Naive thymus-derived CD4-positive, alpha-beta T cell (primary cell): ENCODE results near the gene TMEM167A. TPM values are rescaled to one million over a fixed set of nuclear protein-coding genes. Genes with fewer than 3 reads are reported as not detected.

Experiments
- ATAC-seq: fragments of 150-1000 bp; cut with Tn5 transposase; 2 replicates; pipeline ENCODE4 v1.10.0; 2021; ENCODE audit warnings: mild to moderate bottlenecking, moderate library complexity
- CTCF ChIA-PET: fragments of 350-600 bp; sonication (Branson Sonifier 250); formaldehyde crosslinking; loops from one replicate; lab custom pipeline; 2021; ENCODE audit warnings: antibody characterized with exemption; lab: Charles Lee
- POLR2A ChIA-PET: fragments of 350-600 bp; sonication (Branson Sonifier 250); formaldehyde crosslinking; loops from one replicate; lab custom pipeline; 2021; ENCODE audit warnings: antibody characterized with exemption, inconsistent platforms; lab: Charles Lee
- DNase-seq, 9 donors: peaks; one replicate each; pipeline versions ENCODE4 v3.0.0 to v3.0.0-alpha.2; 2020 to 2022; ENCODE audit warnings: mixed read lengths in 1 of 9
- H3K27ac ChIP-seq: one replicate; pipeline ENCODE4 v1.7.0; 2013; ENCODE audit warnings: mild to moderate bottlenecking, low read depth, low read length, moderate library complexity
- H3K27me3 ChIP-seq, 2 donors: one replicate each; pipeline ENCODE4 v1.7.0; 2013; ENCODE audit warnings: low read length in 2 of 2, mild to moderate bottlenecking in 2 of 2, moderate library complexity in 2 of 2; ENCODE audit not compliant: control insufficient read depth in 2 of 2, insufficient read depth in 2 of 2
- H3K36me3 ChIP-seq, 3 experiments: 1 replicate in 2 of 3; 2 replicates in 1 of 3; pipeline ENCODE4 v1.7.0; 2013; ENCODE audit warnings: low read length in 3 of 3, mild to moderate bottlenecking in 3 of 3, moderate library complexity in 1 of 3; ENCODE audit not compliant: insufficient read depth in 3 of 3, control insufficient read depth in 2 of 3
- H3K4me1 ChIP-seq, 2 donors: one replicate each; pipeline ENCODE4 v1.7.0; 2013; ENCODE audit warnings: low read length in 2 of 2, mild to moderate bottlenecking in 2 of 2, moderate library complexity in 1 of 2; ENCODE audit not compliant: control insufficient read depth in 2 of 2, insufficient read depth in 2 of 2
- H3K4me3 ChIP-seq: 2 replicates; pipeline ENCODE4 v1.7.0; 2013; ENCODE audit warnings: mild to moderate bottlenecking, low read length
- H3K9me3 ChIP-seq, 3 experiments: 1 replicate in 2 of 3; 2 replicates in 1 of 3; pipeline ENCODE4 v1.7.0; 2013; ENCODE audit warnings: low read length in 3 of 3; ENCODE audit not compliant: control insufficient read depth in 2 of 3
- H3K27ac Mint-ChIP-seq, 9 donors: one replicate each; pipeline ENCODE4 v1.8.0; 2020 to 2022; ENCODE audit warnings: mixed read lengths in 9 of 9, mild to moderate bottlenecking in 8 of 9, moderate library complexity in 5 of 9, inconsistent platforms in 2 of 9
- H3K27me3 Mint-ChIP-seq, 5 donors: one replicate each; pipeline ENCODE4 v1.8.0; 2021 to 2022; ENCODE audit warnings: mixed read lengths in 5 of 5, mild to moderate bottlenecking in 1 of 5
- H3K36me3 Mint-ChIP-seq, 5 donors: one replicate each; pipeline ENCODE4 v1.8.0; 2020 to 2022; ENCODE audit warnings: mixed read lengths in 5 of 5, mild to moderate bottlenecking in 3 of 5, inconsistent platforms in 1 of 5
- H3K4me1 Mint-ChIP-seq, 7 donors: one replicate each; pipeline ENCODE4 v1.8.0; 2020 to 2022; ENCODE audit warnings: mixed read lengths in 7 of 7, mild to moderate bottlenecking in 3 of 7, inconsistent platforms in 1 of 7
- H3K4me3 Mint-ChIP-seq, 10 donors: one replicate each; pipeline ENCODE4 v1.8.0; 2020 to 2022; ENCODE audit warnings: mild to moderate bottlenecking in 10 of 10, mixed read lengths in 10 of 10, moderate library complexity in 6 of 10, inconsistent platforms in 2 of 10
- H3K9me3 Mint-ChIP-seq, 11 donors: one replicate each; pipeline ENCODE4 v1.8.0; 2020 to 2022; ENCODE audit warnings: mixed read lengths in 11 of 11, mild to moderate bottlenecking in 4 of 11, inconsistent platforms in 1 of 11, moderate library complexity in 1 of 11
- intact Hi-C, 2 donors: fragments of 100-400 bp; cut with micrococcal nuclease; formaldehyde crosslinking; loops; one replicate each; pipeline ENCODE4 v1.15.1; 2023
- polyA plus RNA-seq, 2 donors: library from polyadenylated mRNA; unstranded; fragments of 300-500 nt; fragmentation: Illumina TruSeq; gene quantifications; one replicate each; pipeline ENCODE4 v1.2.3, GENCODE V29; 2021
- total RNA-seq, 6 experiments: library from RNA in 5 of 6; stranded (reverse) in 5 of 6; gene quantifications; 1 replicate in 5 of 6; 2 replicates in 1 of 6; pipeline ENCODE4 v1.2.3 and lab custom pipeline; 2021 to 2026

TMEM167A gene
- total and polyA plus RNA-seq, 7 experiments from 2014 or later: 28.6 to 73.4 (median 42.3) TPM

- Histone ChIP-seq H3K4me1 (no peaks in the 10 kb centered on the region), H3K36me3 (no peaks in the 10 kb centered on the region), H3K27me3 (no peaks in the 10 kb centered on the region), H3K4me3 (no peak overlapping the region), H3K9me3 (no peaks in the 10 kb centered on the region), H3K27ac (no peak overlapping the region)
- H3K9me3 Mint-ChIP-seq: no peaks in the 10 kb centered on the region
- H3K36me3 Mint-ChIP-seq: peaks cover 4 to 18% (median 12%) of the 10 kb centered on the region in 5 donors
- H3K27me3 Mint-ChIP-seq: no peaks in the 10 kb centered on the region
- ATAC-seq (no peak), DNase-seq (no peak)
- H3K4me3 Mint-ChIP-seq: no peak overlapping the region
- POLR2A ChIA-PET: no interaction called here
- CTCF ChIA-PET: interaction anchor here (0.8 kb wide), 1 partner anchor 12 kb away, joined by 4 read pairs; no protein-coding TSS in a partner anchor
- H3K4me1 Mint-ChIP-seq: peaks cover 0 to 6% (median under 1%) of the 10 kb centered on the region in 7 donors
- no peak overlapping the region for H3K27ac Mint-ChIP-seq
- intact Hi-C loops: no loop called here
These were observed 28.4 kb downstream of the TMEM167A start for GRCh38 chr5:83048811-83049210.

GRCh38 chr5:83048277-83048676, 28.9 kb downstream of the TMEM167A start:
- Histone ChIP-seq H3K4me3 (no peak overlapping the region), H3K36me3 (no peaks in the 10 kb centered on the region), H3K9me3 (no peaks in the 10 kb centered on the region), H3K27ac (no peak overlapping the region), H3K4me1 (no peaks in the 10 kb centered on the region), H3K27me3 (no peaks in the 10 kb centered on the region)
- intact Hi-C loops: no loop called here
- DNase-seq: no peak
- H3K27me3 Mint-ChIP-seq: no peaks in the 10 kb centered on the region
- no peak for ATAC-seq
- POLR2A ChIA-PET: no interaction called here
- peaks cover 0 to 4% (median 0%) of the 10 kb centered on the region in 7 donors for H3K4me1 Mint-ChIP-seq
- H3K4me3 Mint-ChIP-seq: no peak overlapping the region
- CTCF ChIA-PET: no interaction called here
- H3K36me3 Mint-ChIP-seq: peaks cover 4 to 16% (median 10%) of the 10 kb centered on the region in 5 donors
- H3K9me3 Mint-ChIP-seq: no peaks in the 10 kb centered on the region
- no peak overlapping the region for H3K27ac Mint-ChIP-seq

GRCh38 chr5:83044926-83045325, 32.3 kb downstream of the TMEM167A start:
- H3K27me3 Mint-ChIP-seq: no peaks in the 10 kb centered on the region
- DNase-seq: no peak
- no peak for ATAC-seq
- H3K4me1 ChIP-seq: no peaks in the 10 kb centered on the region
- intact Hi-C loops: no loop called here
- CTCF ChIA-PET: no interaction called here
- H3K9me3 Mint-ChIP-seq: no peaks in the 10 kb centered on the region
- no peak overlapping the region for H3K4me3 Mint-ChIP-seq
- H3K4me3 ChIP-seq: no peak overlapping the region
- POLR2A ChIA-PET: no interaction called here
- no peaks in the 10 kb centered on the region for H3K4me1 Mint-ChIP-seq
- H3K9me3 ChIP-seq: no peaks in the 10 kb centered on the region
- no peaks in the 10 kb centered on the region for H3K27me3 ChIP-seq
- H3K27ac Mint-ChIP-seq: no peak overlapping the region
- no peaks in the 10 kb centered on the region for H3K36me3 ChIP-seq
- no peak overlapping the region for H3K27ac ChIP-seq
- peaks cover 0 to 4% (median 3%) of the 10 kb centered on the region in 5 donors for H3K36me3 Mint-ChIP-seq

GRCh38 chr5:83042507-83042906, 34.7 kb downstream of the TMEM167A start:
- DNase-seq (no peak), ATAC-seq (no peak)
- Mint-ChIP-seq H3K27ac (no peak overlapping the region), H3K4me1 (peaks cover 0 to 3% (median under 1%) of the 10 kb centered on the region in 7 donors), H3K36me3 (peaks cover 0 to 3% (median 0%) of the 10 kb centered on the region in 5 donors), H3K27me3 (no peaks in the 10 kb centered on the region), H3K9me3 (no peaks in the 10 kb centered on the region), H3K4me3 (no peak overlapping the region)
- ChIA-PET CTCF (no interaction called here), POLR2A (no interaction called here)
- H3K27me3 ChIP-seq: no peaks in the 10 kb centered on the region
- no peak overlapping the region for H3K27ac ChIP-seq
- no peaks in the 10 kb centered on the region for H3K4me1 ChIP-seq
- no peak overlapping the region for H3K4me3 ChIP-seq
- intact Hi-C loops: no loop called here
- no peaks in the 10 kb centered on the region for H3K9me3 ChIP-seq
- H3K36me3 ChIP-seq: no peaks in the 10 kb centered on the region

GRCh38 chr5:83038924-83039323, 38.3 kb downstream of the TMEM167A start:
- no peaks in the 10 kb centered on the region for H3K4me1 ChIP-seq
- no peak for DNase-seq
- ChIA-PET POLR2A (no interaction called here), CTCF (no interaction called here)
- no peak overlapping the region for H3K4me3 Mint-ChIP-seq
- no peak overlapping the region for H3K27ac ChIP-seq
- no peak for ATAC-seq
- H3K4me1 Mint-ChIP-seq: peaks cover 0 to 13% (median 5%) of the 10 kb centered on the region in 7 donors
- H3K9me3 ChIP-seq: no peaks in the 10 kb centered on the region
- H3K9me3 Mint-ChIP-seq: no peaks in the 10 kb centered on the region
- no peak overlapping the region for H3K4me3 ChIP-seq
- no peaks in the 10 kb centered on the region for H3K27me3 ChIP-seq
- H3K36me3 ChIP-seq: no peaks in the 10 kb centered on the region
- no peaks in the 10 kb centered on the region for H3K36me3 Mint-ChIP-seq
- H3K27me3 Mint-ChIP-seq: no peaks in the 10 kb centered on the region
- H3K27ac Mint-ChIP-seq: no peak overlapping the region
- intact Hi-C loops: no loop called here

GRCh38 chr5:83036991-83037575, 40.1 kb downstream of the TMEM167A start:
- Mint-ChIP-seq H3K36me3 (no peaks in the 10 kb centered on the region), H3K4me3 (no peak overlapping the region), H3K9me3 (no peaks in the 10 kb centered on the region), H3K27me3 (no peaks in the 10 kb centered on the region), H3K27ac (no peak overlapping the region), H3K4me1 (peaks cover 0 to 13% (median 5%) of the 10 kb centered on the region in 7 donors)
- Histone ChIP-seq H3K4me1 (no peaks in the 10 kb centered on the region), H3K4me3 (no peak overlapping the region), H3K9me3 (no peaks in the 10 kb centered on the region), H3K27me3 (no peaks in the 10 kb centered on the region), H3K36me3 (no peaks in the 10 kb centered on the region), H3K27ac (no peak overlapping the region)
- intact Hi-C loops: no loop called here
- CTCF ChIA-PET: no interaction called here
- DNase-seq (no peak), ATAC-seq (no peak)
- POLR2A ChIA-PET: no interaction called here

GRCh38 chr5:83035373-83036100, 41.7 kb downstream of the TMEM167A start:
- no peak for DNase-seq
- H3K4me1 ChIP-seq: no peaks in the 10 kb centered on the region
- Mint-ChIP-seq H3K4me1 (peaks cover 0 to 13% (median 5%) of the 10 kb centered on the region in 7 donors), H3K27ac (no peak overlapping the region), H3K9me3 (no peaks in the 10 kb centered on the region), H3K36me3 (no peaks in the 10 kb centered on the region), H3K27me3 (no peaks in the 10 kb centered on the region), H3K4me3 (no peak overlapping the region)
- no peaks in the 10 kb centered on the region for H3K36me3 ChIP-seq
- ATAC-seq: no peak
- ChIA-PET POLR2A (no interaction called here), CTCF (no interaction called here)
- H3K4me3 ChIP-seq: no peak overlapping the region
- H3K9me3 ChIP-seq: no peaks in the 10 kb centered on the region
- intact Hi-C loops: no loop called here
- no peaks in the 10 kb centered on the region for H3K27me3 ChIP-seq
- no peak overlapping the region for H3K27ac ChIP-seq
